Ovary (tissue), 9 donors: ENCODE results near the gene RGP1. TPM values are rescaled to one million over a fixed set of nuclear protein-coding genes. Genes with fewer than 3 reads are reported as not detected.

Experiments used
- DNase-seq, 5 donors: peaks; one replicate each; pipeline ENCODE4 v3.0.0-alpha.2; 2019 to 2020
- H3K27ac ChIP-seq, 2 donors: fragments of 200-600 bp; one replicate each; pipeline versions ENCODE4 v1.5.1 to v1.8.0; 2019 to 2022
- H3K27me3 ChIP-seq: fragments of 200-600 bp; one replicate; pipeline ENCODE4 v1.8.0; 2022
- H3K36me3 ChIP-seq: fragments of 200-600 bp; sonication (generic); one replicate; pipeline ENCODE4 v1.5.1; 2019
- H3K4me1 ChIP-seq: one replicate; pipeline ENCODE4 v1.8.1; 2013; ENCODE audit warnings: mild to moderate bottlenecking, moderate library complexity; ENCODE audit not compliant: insufficient read depth
- H3K4me3 ChIP-seq: fragments of 200-600 bp; sonication (generic); one replicate; pipeline ENCODE4 v1.5.1; 2017
- H3K9me3 ChIP-seq, 2 donors: fragments of 200-600 bp in 1 of 2; sonication (generic) in 1 of 2; one replicate each; pipeline versions ENCODE4 v1.5.1 to v1.8.1; 2013 to 2019; ENCODE audit warnings: mild to moderate bottlenecking in 1 of 2, moderate library complexity in 1 of 2
- CTCF ChIP-seq, 3 donors: fragments of 450-650 bp in 2 of 3; fragments of 200-600 bp in 1 of 3; IDR thresholded peaks; one replicate each; pipeline versions ENCODE4 v1.5.1 to v1.8.0; 2016 to 2022; ENCODE audit warnings: antibody characterized with exemption in 3 of 3, mild to moderate bottlenecking in 1 of 3
- EP300 ChIP-seq: sonication (generic); formaldehyde crosslinking; IDR thresholded peaks from one replicate; pipeline ENCODE4 v1.6.1; 2017; ENCODE audit warnings: antibody characterized with exemption
- POLR2A ChIP-seq: fragments of 450-650 bp; IDR thresholded peaks from one replicate; pipeline ENCODE4 v1.6.1; 2017; ENCODE audit warnings: antibody characterized with exemption, mild to moderate bottlenecking, moderate library complexity
- WGBS, 3 donors: extraction: QIAGEN DNeasy Blood & Tissue Kit in 1 of 3; methylation state at CpG; one replicate each; pipeline versions ENCODE4 v1.1.5 to v1.1.7; 2013 to 2017; 5-methylcytosine and 5-hydroxymethylcytosine counted together
- intact Hi-C, 4 donors: fragments of 100-400 bp; cut with DNase I; formaldehyde crosslinking; loops; one replicate each; pipeline versions ENCODE4 v1.11.0 to v1.15.1; 2022 to 2023
- polyA plus RNA-seq, 2 donors: library from polyadenylated mRNA; stranded (reverse); fragments of 200-250 nt in 1 of 2; fragments of 350-450 nt in 1 of 2; fragmentation: Illumina TruSeq in 1 of 2; extraction: RNeasy Lipid Tissue Mini Kit (QIAGEN cat#74804) in 1 of 2; gene quantifications; one replicate each; pipeline ENCODE4 v1.2.3, GENCODE V29; 2013 to 2014
- total RNA-seq, 7 donors: library from RNA; depleted of rRNA in 2 of 7; stranded (reverse); fragments of >200 nt in 2 of 7; fragmentation: NEBNext Ultra II Directional in 3 of 7; extraction: Animal tissue kit (Norgen Biotek cat#: 25700) in 3 of 7; gene quantifications; one replicate each; pipeline versions ENCODE4 v1.1.0 to v1.2.4, GENCODE V29; 2016 to 2023
- donor health status: DM: no; HTN: no; CAD: no; lungs with moderate emphysema.
- donor health status: DM: no; HTN: no; CAD: no.
- donor health status: Bipolar disorder and iron deficiency.
- donor health status: DM: yes; HTN: yes; CAD: no.
- donor health status: DM: no; HTN: no; CAD: no.
- donor health status: DM: yes; HTN: yes; CAD: no.

Gene RGP1
- total and polyA plus RNA-seq, 9 donors, result 9.4 to 32.3 (median 25.0) TPM

GRCh38 chr9:35717132-35717870 is 31.8 kb upstream of the RGP1 start:
- H3K27ac ChIP-seq, result no peak overlapping the region
- H3K27me3 ChIP-seq, result no peaks in the 10 kb centered on the region
- no peak for DNase-seq
- no peaks in the 10 kb centered on the region for H3K9me3 ChIP-seq
- H3K4me1 ChIP-seq, result no peaks in the 10 kb centered on the region
- intact Hi-C loops, result no loop called here
- H3K36me3 ChIP-seq, result no peaks in the 10 kb centered on the region
- TF ChIP-seq EP300 (no peak), CTCF (IDR thresholded peaks at IDR 0.05) (no peak), POLR2A (no peak)
- no peak overlapping the region for H3K4me3 ChIP-seq
- WGBS, 3 donors, result 83 to 86% (median 86%) methylated on average over 14 of the region's 14 CpGs

- DNase-seq, result no peak
Observed at GRCh38 chr9:35718721-35719511, 30.2 kb upstream of the RGP1 start.

DNA sequence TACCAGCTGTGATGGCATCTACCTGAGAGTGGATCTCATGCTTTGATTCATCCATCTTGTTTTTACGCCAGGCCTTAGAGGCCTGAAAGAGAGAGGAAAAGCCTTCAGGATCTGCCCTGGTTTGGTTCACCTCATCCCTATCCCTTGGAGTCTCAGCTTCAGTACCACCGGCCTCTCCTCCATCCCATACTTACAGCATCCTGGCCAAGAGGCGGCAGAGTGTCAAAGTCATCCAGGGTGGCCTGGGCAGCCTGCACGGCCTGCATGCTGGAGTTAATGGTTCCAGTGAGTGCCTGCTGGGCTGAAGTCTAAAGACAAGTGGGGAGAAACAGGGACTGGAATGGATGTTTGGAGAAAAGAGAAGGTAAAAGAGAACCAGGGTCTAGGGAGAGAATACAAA is 29.5 kb upstream of the RGP1 start:
- H3K4me3 ChIP-seq, result no peak overlapping the region
- no peaks in the 10 kb centered on the region for H3K27me3 ChIP-seq
- H3K36me3 ChIP-seq, result no peaks in the 10 kb centered on the region
- no peak overlapping the region for H3K27ac ChIP-seq
- WGBS, 3 donors, result 91 to 93% (median 92%) methylated on average over 4 of the region's 4 CpGs
- DNase-seq, result no peak
- H3K4me1 ChIP-seq, result no peaks in the 10 kb centered on the region
- TF ChIP-seq CTCF (IDR thresholded peaks at IDR 0.05), result no peak
- intact Hi-C loops, result no loop called here
- no peaks in the 10 kb centered on the region for H3K9me3 ChIP-seq

More at GRCh38 chr9:35718721-35719511, 30.2 kb upstream of the RGP1 start:
- 86 to 89% (median 88%) methylated on average over 15 of the region's 15 CpGs for WGBS, 3 donors
- Histone ChIP-seq H3K4me1 (no peaks in the 10 kb centered on the region), H3K27ac (no peak overlapping the region), H3K27me3 (no peaks in the 10 kb centered on the region), H3K4me3 (no peak overlapping the region), H3K9me3 (no peaks in the 10 kb centered on the region), H3K36me3 (no peaks in the 10 kb centered on the region)
- intact Hi-C loops, result no loop called here
- TF ChIP-seq CTCF (IDR thresholded peaks at IDR 0.05) (no peak), EP300 (no peak), POLR2A (no peak)

DNA sequence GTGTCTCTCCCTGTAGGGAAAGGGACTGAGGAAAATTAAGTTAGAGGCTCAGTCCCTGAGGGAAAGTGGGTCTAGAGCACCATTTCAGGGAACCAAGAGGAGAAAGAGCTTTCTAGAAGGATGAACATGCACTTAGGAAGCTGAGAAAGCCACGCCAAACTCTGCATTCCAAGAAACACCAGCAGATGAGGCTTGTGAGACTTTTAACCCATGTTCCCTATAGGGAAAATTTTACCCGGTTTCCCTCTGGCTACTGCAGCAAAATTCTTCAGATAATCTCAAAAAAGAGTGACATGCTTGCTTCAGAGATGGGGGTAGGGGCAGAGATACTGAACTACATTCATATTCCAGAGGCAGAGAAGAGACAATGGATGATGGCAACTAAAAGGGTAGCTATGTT is 25.7 kb upstream of the RGP1 start:
- TF ChIP-seq CTCF (IDR thresholded peaks at IDR 0.05) (no peak), POLR2A (no peak), EP300 (no peak)
- Histone ChIP-seq H3K4me3 (no peak overlapping the region), H3K9me3 (no peaks in the 10 kb centered on the region), H3K27ac (no peak overlapping the region), H3K27me3 (no peaks in the 10 kb centered on the region), H3K4me1 (peaks cover 11% of the 10 kb centered on the region), H3K36me3 (no peaks in the 10 kb centered on the region)
- no peak for DNase-seq
- WGBS, 3 donors, result 85 to 88% (median 86%) methylated on average over 2 of the region's 2 CpGs
- intact Hi-C loops, result no loop called here
